Choroid plexus epithelial cell (primary cell): ENCODE measurements around the gene MAPK8.
"Not testable (repeated sequence)": the region's sequence is repeated elsewhere in the genome, so short reads cannot be mapped to it uniquely, and the experiment has no call there.

Source experiments
- DNase-seq: peaks from one replicate; pipeline ENCODE4 v3.0.0-alpha.2; 2010; ENCODE audit warnings: low read depth
- H3K4me3 ChIP-seq: 2 replicates; pipeline ENCODE4 v1.5.1; 2011; ENCODE audit warnings: low read depth, mild to moderate bottlenecking, control low read depth, low read length, moderate library complexity
- TF ChIP-seq, protein P1 (sequence below): conservative IDR thresholded peaks from 2 replicates; pipeline ENCODE4 v1.5.1; 2011; ENCODE audit warnings: low read depth, mild to moderate bottlenecking, control low read depth, inconsistent platforms, low read length, moderate library complexity

Gene MAPK8

GRCh38 chr10:48419714-48420113 lies 113.2 kb downstream of the MAPK8 start:
- TF ChIP-seq, protein P1, sequence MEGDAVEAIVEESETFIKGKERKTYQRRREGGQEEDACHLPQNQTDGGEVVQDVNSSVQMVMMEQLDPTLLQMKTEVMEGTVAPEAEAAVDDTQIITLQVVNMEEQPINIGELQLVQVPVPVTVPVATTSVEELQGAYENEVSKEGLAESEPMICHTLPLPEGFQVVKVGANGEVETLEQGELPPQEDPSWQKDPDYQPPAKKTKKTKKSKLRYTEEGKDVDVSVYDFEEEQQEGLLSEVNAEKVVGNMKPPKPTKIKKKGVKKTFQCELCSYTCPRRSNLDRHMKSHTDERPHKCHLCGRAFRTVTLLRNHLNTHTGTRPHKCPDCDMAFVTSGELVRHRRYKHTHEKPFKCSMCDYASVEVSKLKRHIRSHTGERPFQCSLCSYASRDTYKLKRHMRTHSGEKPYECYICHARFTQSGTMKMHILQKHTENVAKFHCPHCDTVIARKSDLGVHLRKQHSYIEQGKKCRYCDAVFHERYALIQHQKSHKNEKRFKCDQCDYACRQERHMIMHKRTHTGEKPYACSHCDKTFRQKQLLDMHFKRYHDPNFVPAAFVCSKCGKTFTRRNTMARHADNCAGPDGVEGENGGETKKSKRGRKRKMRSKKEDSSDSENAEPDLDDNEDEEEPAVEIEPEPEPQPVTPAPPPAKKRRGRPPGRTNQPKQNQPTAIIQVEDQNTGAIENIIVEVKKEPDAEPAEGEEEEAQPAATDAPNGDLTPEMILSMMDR = no peak
- H3K4me3 ChIP-seq = no peak overlapping the region
- no peak for DNase-seq

GRCh38 chr10:48421862-48422261 lies 115.4 kb downstream of the MAPK8 start:
- not testable (repeated sequence) for DNase-seq, H3K4me3 ChIP-seq

DNA sequence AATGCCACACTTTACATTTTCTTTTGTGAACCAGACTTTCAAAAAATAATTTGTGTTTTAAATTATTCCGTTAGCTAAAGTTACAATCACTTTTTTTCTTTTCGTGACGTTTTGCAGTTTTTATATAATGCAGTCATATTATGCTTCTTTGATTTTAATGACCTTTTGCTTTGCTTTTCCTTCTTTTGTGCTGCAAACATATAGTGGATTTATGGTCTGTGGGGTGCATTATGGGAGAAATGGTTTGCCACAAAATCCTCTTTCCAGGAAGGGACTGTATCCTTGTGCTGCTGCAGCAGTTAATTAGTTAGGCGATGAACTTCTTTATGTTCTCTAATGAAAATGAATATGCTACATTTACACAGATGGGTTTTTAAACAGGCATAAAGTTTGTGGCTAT lies 117.4 kb downstream of the MAPK8 start:
- DNase-seq = no peak
- TF ChIP-seq, protein P1 = no peak
- H3K4me3 ChIP-seq = no peak overlapping the region

DNA sequence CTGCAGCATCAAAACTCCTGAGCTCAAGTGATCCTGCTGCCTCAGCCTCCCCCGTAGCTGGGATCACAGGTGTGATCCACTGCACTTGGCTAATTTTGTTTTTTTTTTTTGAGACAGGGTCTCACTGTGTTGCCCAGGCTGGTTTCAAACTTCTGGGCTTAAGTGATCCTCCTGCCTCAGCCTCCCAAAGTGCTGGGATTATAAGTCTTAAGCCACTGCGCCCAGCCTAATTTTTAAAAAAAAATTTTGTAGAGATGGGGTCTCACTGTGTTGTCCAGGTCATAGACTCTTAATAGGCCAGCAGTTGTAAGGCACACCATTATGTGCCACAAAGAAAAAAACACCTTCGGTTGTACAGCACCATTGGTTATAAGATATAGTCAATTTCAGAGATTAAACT lies 122.4 kb downstream of the MAPK8 start:
- TF ChIP-seq, protein P1 = no peak
- no peak overlapping the region for H3K4me3 ChIP-seq
- no peak for DNase-seq

DNA sequence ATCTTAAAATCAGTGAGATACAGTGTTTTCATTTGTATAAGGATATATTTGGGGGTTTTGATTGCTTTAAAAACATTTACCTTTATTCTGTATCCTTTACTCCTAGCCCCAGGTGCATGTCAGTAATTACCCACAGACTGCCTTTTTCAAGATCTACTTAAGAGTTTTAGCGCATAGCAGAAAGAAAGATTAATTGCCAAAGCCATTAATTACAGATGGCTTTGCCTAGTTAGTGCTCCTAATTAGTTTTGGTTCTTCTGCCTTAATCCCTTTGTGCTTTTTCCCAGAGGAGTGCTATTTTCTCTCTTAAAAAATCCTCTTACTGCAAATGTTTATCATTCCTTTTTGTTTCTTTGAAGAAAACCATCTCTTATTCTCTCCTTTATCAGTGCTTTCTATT lies 122.8 kb downstream of the MAPK8 start:
- H3K4me3 ChIP-seq = no peak overlapping the region
- no peak for DNase-seq
- TF ChIP-seq, protein P1 = no peak

DNA sequence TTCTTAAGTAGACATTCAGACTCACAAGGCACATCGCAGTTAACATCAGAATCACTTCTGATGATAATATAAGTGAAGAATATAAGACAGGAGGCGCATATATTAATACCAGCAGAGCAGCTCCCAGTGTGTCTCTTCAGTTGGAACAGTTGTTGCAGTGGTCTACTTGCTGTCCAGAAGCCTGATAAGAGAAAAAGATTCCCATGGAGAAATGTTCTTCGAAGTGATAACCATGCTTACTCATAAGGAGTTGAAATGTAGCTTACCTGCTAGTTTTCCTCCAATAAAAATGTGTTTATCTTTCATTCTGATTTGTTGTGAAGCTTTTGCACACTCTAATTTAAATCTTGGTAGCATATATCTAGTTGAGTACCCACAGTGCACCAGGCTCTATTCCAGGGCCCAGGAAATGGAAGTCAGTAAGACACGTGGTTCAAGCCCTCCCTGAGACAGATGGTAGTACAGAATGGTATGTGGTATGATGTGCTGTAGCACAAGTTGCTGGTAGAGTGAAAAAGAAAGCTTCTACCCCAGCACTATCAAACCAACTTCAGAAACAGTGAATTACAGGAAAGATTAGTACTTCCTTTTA lies 124.0 kb downstream of the MAPK8 start:
- no peak overlapping the region for H3K4me3 ChIP-seq
- TF ChIP-seq, protein P1 = no peak
- DNase-seq = no peak

GRCh38 chr10:48431871-48432270 lies 125.4 kb downstream of the MAPK8 start:
- TF ChIP-seq, protein P1 = no peak
- peak; percentile 56 for DNase-seq

More at GRCh38 chr10:48431871-48432270, 125.4 kb downstream of the MAPK8 start:
- no peak overlapping the region for H3K4me3 ChIP-seq
